WTC11 (cell line): ENCODE results near the gene RABL2A.

Source experiments
- CBFB ChIP-seq: sonication (generic); formaldehyde crosslinking; IDR thresholded peaks from 2 replicates; pipeline ENCODE4 v1.8.1; 2022; ENCODE audit warnings: mild to moderate bottlenecking, low read depth, missing genetic modification reagents
- CTCF ChIP-seq: fragments of 200-600 bp; IDR thresholded peaks from 2 replicates; pipeline ENCODE4 v1.8.0; 2022; ENCODE audit warnings: antibody characterized with exemption
- E2F1 ChIP-seq: sonication (generic); formaldehyde crosslinking; IDR thresholded peaks from 2 replicates; pipeline ENCODE4 v1.8.0; 2022; ENCODE audit warnings: mild to moderate bottlenecking, missing genetic modification reagents
- SMAD3 ChIP-seq: sonication (generic); formaldehyde crosslinking; IDR thresholded peaks from 2 replicates; pipeline ENCODE4 v1.8.0; 2022; ENCODE audit warnings: missing genetic modification reagents, mild to moderate bottlenecking, borderline replicate concordance
- TF ChIP-seq, protein P1 (sequence below): sonication (generic); formaldehyde crosslinking; IDR thresholded peaks from 2 replicates; pipeline ENCODE4 v1.8.0; 2022; ENCODE audit warnings: mild to moderate bottlenecking, missing genetic modification reagents
- TF ChIP-seq, protein P2 (sequence below): sonication (generic); formaldehyde crosslinking; IDR thresholded peaks from 2 replicates; pipeline ENCODE4 v1.8.1; 2023; ENCODE audit warnings: mild to moderate bottlenecking, missing genetic modification reagents, moderate library complexity

DNA sequence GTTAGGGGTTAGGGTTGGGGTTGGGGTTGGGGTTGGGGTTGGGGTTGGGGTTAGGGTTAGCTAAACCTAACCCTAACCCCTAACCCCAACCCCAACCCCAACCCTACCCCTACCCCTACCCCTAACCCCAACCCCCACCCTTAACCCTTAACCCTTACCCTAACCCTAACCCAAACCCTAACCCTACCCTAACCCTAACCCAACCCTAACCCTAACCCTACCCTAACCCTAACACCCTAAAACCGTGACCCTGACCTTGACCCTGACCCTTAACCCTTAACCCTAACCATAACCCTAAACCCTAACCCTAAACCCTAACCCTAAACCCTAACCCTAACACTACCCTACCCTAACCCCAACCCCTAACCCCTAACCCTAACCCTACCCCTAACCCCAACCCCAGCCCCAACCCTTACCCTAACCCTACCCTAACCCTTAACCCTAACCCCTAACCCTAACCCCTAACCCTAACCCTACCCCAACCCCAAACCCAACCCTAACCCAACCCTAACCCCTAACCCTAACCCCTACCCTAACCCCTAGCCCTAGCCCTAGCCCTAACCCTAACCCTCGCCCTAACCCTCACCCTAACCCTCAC, 24.1 kb upstream of the RABL2A start:
- TF ChIP-seq CBFB (CRISPR knock-in tag): no peak
- TF ChIP-seq, protein P1, sequence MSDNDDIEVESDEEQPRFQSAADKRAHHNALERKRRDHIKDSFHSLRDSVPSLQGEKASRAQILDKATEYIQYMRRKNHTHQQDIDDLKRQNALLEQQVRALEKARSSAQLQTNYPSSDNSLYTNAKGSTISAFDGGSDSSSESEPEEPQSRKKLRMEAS (CRISPR knock-in tag): no peak
- TF ChIP-seq CTCF: no peak
- no peak for TF ChIP-seq E2F1 (CRISPR knock-in tag)
- no peak for TF ChIP-seq SMAD3 (CRISPR knock-in tag)
- TF ChIP-seq, protein P2, sequence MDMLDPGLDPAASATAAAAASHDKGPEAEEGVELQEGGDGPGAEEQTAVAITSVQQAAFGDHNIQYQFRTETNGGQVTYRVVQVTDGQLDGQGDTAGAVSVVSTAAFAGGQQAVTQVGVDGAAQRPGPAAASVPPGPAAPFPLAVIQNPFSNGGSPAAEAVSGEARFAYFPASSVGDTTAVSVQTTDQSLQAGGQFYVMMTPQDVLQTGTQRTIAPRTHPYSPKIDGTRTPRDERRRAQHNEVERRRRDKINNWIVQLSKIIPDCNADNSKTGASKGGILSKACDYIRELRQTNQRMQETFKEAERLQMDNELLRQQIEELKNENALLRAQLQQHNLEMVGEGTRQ (CRISPR knock-in tag): no peak
